ENCODE data around the gene AGAP2.

AGAP2 gene

DNA sequence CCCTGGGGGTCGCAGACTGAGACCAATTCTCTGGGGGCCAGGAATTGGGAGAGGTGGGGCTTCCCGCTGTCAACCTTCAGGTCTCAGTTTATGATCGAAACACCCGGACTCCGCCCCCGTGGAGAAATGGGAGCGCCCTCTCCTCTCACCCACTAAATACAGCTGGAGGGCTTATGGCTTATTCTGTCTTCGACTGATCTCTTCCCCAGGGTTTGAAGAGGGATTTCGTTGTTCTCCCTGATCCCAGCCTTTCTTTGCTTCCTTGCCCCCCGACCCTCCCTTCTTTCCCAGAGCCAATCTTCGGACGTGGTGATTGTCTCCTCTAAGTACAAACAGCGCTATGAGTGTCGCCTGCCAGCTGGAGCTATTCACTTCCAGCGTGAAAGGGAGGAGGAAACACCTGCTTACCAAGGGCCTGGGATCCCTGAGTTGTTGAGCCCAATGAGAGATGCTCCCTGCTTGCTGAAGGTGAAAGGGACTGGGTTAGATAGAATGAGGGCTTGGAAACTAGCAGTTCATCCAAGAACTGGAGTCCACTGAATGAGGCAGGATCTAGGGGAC lies 44.0 kb downstream of the AGAP2 start:
- no peaks in the 10 kb centered on the region for H3K9me2 ChIP-seq (replicated peaks; ENCODE audit: low read depth, low read length)
- H3K4me1 ChIP-seq (ENCODE audit: insufficient read depth, low read length, poor library complexity, severe bottlenecking) = peaks cover 8% of the 10 kb centered on the region
- H4K20me1 ChIP-seq (ENCODE audit: insufficient read depth, low read length, poor library complexity, severe bottlenecking) = peaks cover 7% of the 10 kb centered on the region
- TF ChIP-seq, protein P1, sequence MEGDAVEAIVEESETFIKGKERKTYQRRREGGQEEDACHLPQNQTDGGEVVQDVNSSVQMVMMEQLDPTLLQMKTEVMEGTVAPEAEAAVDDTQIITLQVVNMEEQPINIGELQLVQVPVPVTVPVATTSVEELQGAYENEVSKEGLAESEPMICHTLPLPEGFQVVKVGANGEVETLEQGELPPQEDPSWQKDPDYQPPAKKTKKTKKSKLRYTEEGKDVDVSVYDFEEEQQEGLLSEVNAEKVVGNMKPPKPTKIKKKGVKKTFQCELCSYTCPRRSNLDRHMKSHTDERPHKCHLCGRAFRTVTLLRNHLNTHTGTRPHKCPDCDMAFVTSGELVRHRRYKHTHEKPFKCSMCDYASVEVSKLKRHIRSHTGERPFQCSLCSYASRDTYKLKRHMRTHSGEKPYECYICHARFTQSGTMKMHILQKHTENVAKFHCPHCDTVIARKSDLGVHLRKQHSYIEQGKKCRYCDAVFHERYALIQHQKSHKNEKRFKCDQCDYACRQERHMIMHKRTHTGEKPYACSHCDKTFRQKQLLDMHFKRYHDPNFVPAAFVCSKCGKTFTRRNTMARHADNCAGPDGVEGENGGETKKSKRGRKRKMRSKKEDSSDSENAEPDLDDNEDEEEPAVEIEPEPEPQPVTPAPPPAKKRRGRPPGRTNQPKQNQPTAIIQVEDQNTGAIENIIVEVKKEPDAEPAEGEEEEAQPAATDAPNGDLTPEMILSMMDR (conservative IDR thresholded peaks at IDR 0.05; ENCODE audit: low read length) = no peak
- no peak for TF ChIP-seq EZH2phosphoT487 (IDR thresholded peaks at IDR 0.05; ENCODE audit: borderline replicate concordance)
- H3K9ac ChIP-seq (ENCODE audit: low read depth, low read length, poor library complexity, severe bottlenecking) = peak overlapping the region; percentile 80
- H3K27me3 ChIP-seq (ENCODE audit: insufficient read depth, low read length, poor library complexity, severe bottlenecking) = no peaks in the 10 kb centered on the region
- H3K4me2 ChIP-seq (ENCODE audit: low read depth, low read length, poor library complexity, severe bottlenecking) = peak overlapping the region; percentile 100
- H3K4me3 ChIP-seq (ENCODE audit: low read length, poor library complexity, severe bottlenecking) = peak overlapping the region; percentile 88
- H3F3A ChIP-seq (ENCODE audit: low read depth) = no peaks in the 10 kb centered on the region
- H3K36me3 ChIP-seq (ENCODE audit: insufficient read depth, low read length) = peaks cover 10% of the 10 kb centered on the region; the same call in 1 of the 2 replicates
- H3K79me2 ChIP-seq (ENCODE audit: insufficient read depth, low read length) = peaks cover 22% of the 10 kb centered on the region
- H3K9me3 ChIP-seq (ENCODE audit: insufficient read depth, low read depth, low read length) = no peaks in the 10 kb centered on the region
- H2AFZ ChIP-seq (ENCODE audit: low read length) = peak overlapping the region; percentile 94

DNA sequence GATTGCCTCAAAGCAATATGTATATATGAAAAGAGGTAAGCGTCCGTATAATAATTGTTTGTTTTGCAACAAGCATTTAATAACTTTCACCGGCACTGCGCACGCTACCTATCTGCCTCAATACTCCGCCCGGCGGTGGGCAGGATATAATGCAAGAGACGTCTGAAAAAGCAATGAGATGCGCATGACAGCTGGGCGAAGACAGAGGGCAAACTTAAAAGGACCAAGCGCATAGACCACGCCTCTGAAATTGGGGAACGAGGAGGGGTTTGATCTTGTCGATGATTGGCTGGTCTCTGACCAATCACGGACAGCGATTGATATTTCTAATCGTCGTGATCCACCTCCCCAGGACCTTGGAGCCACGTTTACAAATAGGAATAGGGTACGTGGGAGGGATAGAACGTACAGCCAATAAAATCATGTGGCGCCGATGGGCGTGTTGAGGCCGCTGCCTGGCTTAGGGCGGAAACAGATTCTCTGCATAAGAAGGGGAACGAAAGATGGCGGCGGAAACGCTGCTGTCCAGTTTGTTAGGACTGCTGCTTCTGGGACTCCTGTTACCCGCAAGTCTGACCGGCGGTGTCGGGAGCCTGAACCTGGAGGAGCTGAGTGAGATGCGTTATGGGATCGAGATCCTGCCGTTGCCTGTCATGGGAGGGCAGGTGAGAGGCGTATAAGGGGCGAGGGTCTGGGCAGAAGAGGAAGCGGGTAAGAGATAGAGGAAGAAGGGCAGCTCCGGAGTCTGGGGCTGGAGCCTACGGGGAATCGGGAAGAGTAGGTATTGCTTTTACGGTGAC lies 44.7 kb downstream of the AGAP2 start, which contains the start of gene OS9:
TSS of gene OS9 (plus strand) at position 474 of the 800 bp plus-strand sequence. CDS start at position 504, 30 bp downstream.
- Histone ChIP-seq H3K4me2 (ENCODE audit: low read depth, low read length, poor library complexity, severe bottlenecking) (peak within 1 kb of the TSS; percentile 100), H3K27me3 (ENCODE audit: insufficient read depth, low read length, poor library complexity, severe bottlenecking) (no peaks in the 10 kb centered on the region), H4K20me1 (ENCODE audit: insufficient read depth, low read length, poor library complexity, severe bottlenecking) (peaks cover 7% of the 10 kb centered on the region), H3K9ac (ENCODE audit: low read depth, low read length, poor library complexity, severe bottlenecking) (peak within 1 kb of the TSS; percentile 80), H3K9me2 (replicated peaks; ENCODE audit: low read depth, low read length) (no peaks in the 10 kb centered on the region), H3K9me3 (ENCODE audit: insufficient read depth, low read depth, low read length) (no peaks in the 10 kb centered on the region), H3K4me1 (ENCODE audit: insufficient read depth, low read length, poor library complexity, severe bottlenecking) (peaks cover 8% of the 10 kb centered on the region), H2AFZ (ENCODE audit: low read length) (peak within 1 kb of the TSS; percentile 98), H3K4me3 (ENCODE audit: low read length, poor library complexity, severe bottlenecking) (peak within 1 kb of the TSS; percentile 88), H3F3A (ENCODE audit: low read depth) (no peaks in the 10 kb centered on the region), H3K79me2 (ENCODE audit: insufficient read depth, low read length) (peaks cover 22% of the 10 kb centered on the region), H3K36me3 (ENCODE audit: insufficient read depth, low read length) (peaks cover 10% of the 10 kb centered on the region; the same call in 1 of the 2 replicates)
- TF ChIP-seq, protein P1 (conservative IDR thresholded peaks at IDR 0.05; ENCODE audit: low read length) = peak; percentile 79
- no peak for TF ChIP-seq EZH2phosphoT487 (IDR thresholded peaks at IDR 0.05; ENCODE audit: borderline replicate concordance)

DNA sequence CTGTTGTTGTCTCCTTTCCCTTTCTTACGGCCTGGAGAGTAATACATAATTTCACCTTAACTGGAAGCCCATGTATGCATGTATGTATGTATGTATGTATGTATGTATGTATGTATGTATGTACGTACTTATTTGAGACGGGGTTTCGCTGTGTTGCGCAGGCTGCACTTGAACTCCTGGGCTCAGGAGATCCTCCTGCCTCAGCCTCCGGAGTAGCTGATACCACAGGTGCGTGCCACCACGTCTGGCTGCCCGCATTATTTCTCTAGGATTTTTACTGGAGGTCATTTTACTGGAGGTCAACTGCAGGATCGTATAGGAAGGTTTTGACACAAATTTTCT lies 45.3 kb downstream of the AGAP2 start:
- Histone ChIP-seq H3K79me2 (ENCODE audit: insufficient read depth, low read length) (peaks cover 22% of the 10 kb centered on the region), H3K9ac (ENCODE audit: low read depth, low read length, poor library complexity, severe bottlenecking) (no peak overlapping the region), H3K4me3 (ENCODE audit: low read length, poor library complexity, severe bottlenecking) (peak overlapping the region; percentile 61), H3K27me3 (ENCODE audit: insufficient read depth, low read length, poor library complexity, severe bottlenecking) (no peaks in the 10 kb centered on the region), H3K9me3 (ENCODE audit: insufficient read depth, low read depth, low read length) (no peaks in the 10 kb centered on the region), H3K9me2 (replicated peaks; ENCODE audit: low read depth, low read length) (no peaks in the 10 kb centered on the region), H4K20me1 (ENCODE audit: insufficient read depth, low read length, poor library complexity, severe bottlenecking) (peaks cover 7% of the 10 kb centered on the region), H3K4me2 (ENCODE audit: low read depth, low read length, poor library complexity, severe bottlenecking) (peak overlapping the region; percentile 70), H3K4me1 (ENCODE audit: insufficient read depth, low read length, poor library complexity, severe bottlenecking) (peaks cover 8% of the 10 kb centered on the region), H2AFZ (ENCODE audit: low read length) (peak overlapping the region; percentile 98), H3F3A (ENCODE audit: low read depth) (no peaks in the 10 kb centered on the region), H3K36me3 (ENCODE audit: insufficient read depth, low read length) (peaks cover 10% of the 10 kb centered on the region; the same call in 1 of the 2 replicates)
- TF ChIP-seq, protein P1 (conservative IDR thresholded peaks at IDR 0.05; ENCODE audit: low read length) = no peak
- no peak for TF ChIP-seq EZH2phosphoT487 (IDR thresholded peaks at IDR 0.05; ENCODE audit: borderline replicate concordance)

Measured in Loucy (cell line).